GM12878 (cell line): ENCODE measurements around the gene PPP1R26. TPM values are rescaled to one million over a fixed set of nuclear protein-coding genes. Genes with fewer than 3 reads are reported as not detected.

Source experiments
- ATAC-seq: fragments of 200-7000 bp; cut with Tn5 transposase; 3 replicates; pipeline ENCODE4 v1.9.1; 2020; ENCODE audit warnings: mild to moderate bottlenecking, moderate library complexity
- BruUV-seq: library from RNA; stranded (reverse); fragments of 400-500 nt; replicated peaks from 2 replicates; lab custom pipeline; 2021; lab: Mats Ljungman, UMichigan
- CTCF ChIA-PET: fragments of 300-600 bp; sonication (Branson Sonifier 250); formaldehyde crosslinking; extraction: SDS; loops from one replicate; lab custom pipeline; 2021; ENCODE audit warnings: inconsistent platforms; lab: Yijun Ruan, JAX
- POLR2A ChIA-PET: fragments of 350-600 bp; formaldehyde crosslinking; extraction: SDS; loops from one replicate; lab custom pipeline; 2021; ENCODE audit warnings: inconsistent platforms; lab: Charles Lee
- RAD21 ChIA-PET: fragments of 300-600 bp; sonication (Branson Sonifier 250); formaldehyde crosslinking; loops from one replicate; lab custom pipeline; 2023; ENCODE audit warnings: antibody characterized with exemption; ENCODE audit not compliant: unreplicated experiment; lab: Charles Lee
- SMC1A ChIA-PET: fragments of 300-600 bp; sonication (Branson Sonifier 250); formaldehyde crosslinking; loops from one replicate; lab custom pipeline; 2023; ENCODE audit not compliant: unreplicated experiment, uncharacterized antibody; lab: Charles Lee
- DNase-seq: peaks from one replicate; pipeline ENCODE4 v3.0.0-alpha.2; 2011; ENCODE audit warnings: low read depth, low spot score
- FAIRE-seq: peaks from 3 replicates; lab custom pipeline; 2011; peaks lifted over from hg19 to GRCh38; lab: Jason Lieb, UNC
- H2AFZ ChIP-seq: 2 replicates; pipeline ENCODE4 v1.6.0; 2011; ENCODE audit warnings: low read depth, low read length, control low read depth; ENCODE audit not compliant: control insufficient read depth
- H3K27ac ChIP-seq: 2 replicates; pipeline ENCODE4 v1.5.1; 2011; ENCODE audit warnings: control low read depth; ENCODE audit not compliant: control insufficient read depth, insufficient read depth
- H3K27me3 ChIP-seq, 2 experiments: replicated peaks in 1 of 2; 2 replicates each; pipeline versions ENCODE4 v1.6.0 to v1.6.1; 2011; ENCODE audit warnings: low read length in 1 of 2; ENCODE audit not compliant: control insufficient read depth in 2 of 2, insufficient read depth in 2 of 2
- H3K36me3 ChIP-seq, 2 experiments: 2 replicates each; pipeline ENCODE4 v1.5.1; 2011; ENCODE audit warnings: low read length in 1 of 2; ENCODE audit not compliant: control insufficient read depth in 2 of 2, insufficient read depth in 2 of 2
- H3K4me1 ChIP-seq: 2 replicates; pipeline ENCODE4 v1.6.1; 2011; ENCODE audit warnings: mild to moderate bottlenecking, low read length, moderate library complexity, mixed read lengths; ENCODE audit not compliant: control insufficient read depth, insufficient read depth
- H3K4me2 ChIP-seq: 2 replicates; pipeline ENCODE4 v1.6.0; 2011; ENCODE audit warnings: control low read depth; ENCODE audit not compliant: control insufficient read depth, insufficient read depth
- H3K4me3 ChIP-seq: fragments of 200-600 bp; sonication (generic); 2 replicates; pipeline ENCODE4 v1.5.1; 2016
- H3K79me2 ChIP-seq: 2 replicates; pipeline ENCODE4 v1.6.0; 2011; ENCODE audit warnings: low read length; ENCODE audit not compliant: control insufficient read depth, insufficient read depth
- H3K9ac ChIP-seq: 2 replicates; pipeline ENCODE4 v1.8.0; 2011; ENCODE audit warnings: low read length, control low read depth, mixed read lengths; ENCODE audit not compliant: control insufficient read depth, insufficient read depth
- H3K9me3 ChIP-seq: replicated peaks from 3 replicates; pipeline ENCODE4 v1.5.1; 2011; ENCODE audit warnings: mild to moderate bottlenecking, low read length; ENCODE audit not compliant: control insufficient read depth, insufficient read depth
- H4K20me1 ChIP-seq: 2 replicates; pipeline ENCODE4 v1.6.0; 2011; ENCODE audit not compliant: control insufficient read depth, insufficient read depth
- CHD4 ChIP-seq: fragments of 200-600 bp; sonication (generic); IDR thresholded peaks from 2 replicates; pipeline ENCODE4 v1.6.1; 2016; ENCODE audit warnings: mild to moderate bottlenecking
- ESRRA ChIP-seq: IDR thresholded peaks from 2 replicates; pipeline ENCODE4 v1.6.1; 2012; ENCODE audit warnings: mild to moderate bottlenecking, low read length, improper control_type of control experiment
- GATAD2B ChIP-seq: fragments of 450-650 bp; conservative IDR thresholded peaks from 2 replicates; pipeline ENCODE4 v1.6.1; 2017; ENCODE audit warnings: low read depth, mild to moderate bottlenecking, moderate library complexity
- HSF1 ChIP-seq: fragments of 150-350 bp; IDR thresholded peaks from 2 replicates; pipeline ENCODE4 v1.6.1; 2014; ENCODE audit warnings: mild to moderate bottlenecking, low read depth, low read length
- IKZF1 ChIP-seq: fragments of 450-650 bp; conservative IDR thresholded peaks from 2 replicates; pipeline ENCODE4 v1.6.1; 2017; ENCODE audit warnings: antibody characterized with exemption, mild to moderate bottlenecking
- IRF3 ChIP-seq: fragments of 450-650 bp; IDR thresholded peaks from 2 replicates; pipeline ENCODE4 v1.6.1; 2014; ENCODE audit warnings: mild to moderate bottlenecking
- MEF2B ChIP-seq: fragments of 450-650 bp; IDR thresholded peaks from 2 replicates; pipeline ENCODE4 v1.6.1; 2018; ENCODE audit warnings: mild to moderate bottlenecking, moderate library complexity; ENCODE audit not compliant: partially characterized antibody, poor library complexity, severe bottlenecking
- MYB ChIP-seq: fragments of 150-350 bp; IDR thresholded peaks from 2 replicates; pipeline ENCODE4 v1.6.1; 2014; ENCODE audit warnings: mild to moderate bottlenecking, low read depth, low read length, borderline replicate concordance
- POLR2AphosphoS2 ChIP-seq: IDR thresholded peaks from 2 replicates; pipeline ENCODE4 v1.6.1; 2011; ENCODE audit warnings: low read depth, mild to moderate bottlenecking, low read length, improper control_type of control experiment, moderate library complexity
- POLR2AphosphoS5 ChIP-seq: IDR thresholded peaks from 2 replicates; pipeline ENCODE4 v1.6.1; 2011; ENCODE audit warnings: mild to moderate bottlenecking, low read length, inconsistent platforms
- STAT3 ChIP-seq: IDR thresholded peaks from 2 replicates; pipeline ENCODE4 v1.6.1; 2011; ENCODE audit warnings: low read depth, low read length, improper control_type of control experiment
- YY1 ChIP-seq: IDR thresholded peaks from 2 replicates; pipeline ENCODE4 v1.6.1; 2011; ENCODE audit warnings: low read depth, mild to moderate bottlenecking, low read length
- ZNF24 ChIP-seq: fragments of 450-650 bp; IDR thresholded peaks from 2 replicates; pipeline ENCODE4 v1.6.1; 2017; ENCODE audit warnings: antibody characterized with exemption, mild to moderate bottlenecking
- WGBS: methylation state at CpG from one replicate; pipeline ENCODE4 v1.1.6; 2016; ENCODE audit warnings: low lambda C conversion rate; ENCODE audit not compliant: insufficient replicate concordance, insufficient coverage; ENCODE audit errors: missing lambda C conversion rate; 5-methylcytosine and 5-hydroxymethylcytosine counted together
- in situ Hi-C: fragments of 300-500 bp; cut with MboI; formaldehyde crosslinking; loops from 9 replicates; pipeline ENCODE4 v1.14.3; 2018; ENCODE audit warnings: mixed read lengths
- intact Hi-C: fragments of 100-400 bp; cut with micrococcal nuclease; formaldehyde crosslinking; loops from one replicate; pipeline ENCODE4 v1.14.2; 2022; ENCODE audit not compliant: unreplicated experiment
- polyA plus RNA-seq, 11 experiments: library from polyadenylated mRNA; depleted of rRNA in 4 of 11; unstranded in 6 of 11; stranded (reverse) in 5 of 11; fragments of >200 nt; fragmentation: Nextera tagmentation in 4 of 11; fragmentation: Illumina TruSeq in 1 of 11; extraction: Ambion mirVana in 4 of 11; extraction: Trizol in 1 of 11; gene quantifications; 1 replicate in 1 of 11; 2 replicates in 10 of 11; pipeline versions ENCODE4 v1.2.1 to v1.2.3, GENCODE V29; 2011 to 2016; ENCODE audit warnings: inconsistent platforms in 2 of 11, missing spikeins in 2 of 11, low read depth in 1 of 11
- total RNA-seq, 4 experiments: library from RNA; depleted of rRNA in 3 of 4; stranded (reverse); fragments of >200 nt in 3 of 4; fragmentation: Illumina TruSeq in 1 of 4; extraction: Trizol in 1 of 4; gene quantifications; 2 replicates each; pipeline versions ENCODE4 v1.2.1 to v1.2.3, GENCODE V29; 2013 to 2021
- TF ChIP-seq, protein P1 (sequence below): fragments of 450-650 bp; IDR thresholded peaks from 2 replicates; pipeline ENCODE4 v1.6.1; 2016; ENCODE audit warnings: mild to moderate bottlenecking

PPP1R26 gene
- total and polyA plus RNA-seq, 10 of the 15 experiments (the other 5 are each of a cell fraction or from before 2014, with no cell fraction given), result 0.02 to 1.9 (median 0.18) TPM

- TF ChIP-seq MEF2B, result peak; percentile 29
- TF ChIP-seq ZNF24, result no peak
- no peak for TF ChIP-seq YY1
- TF ChIP-seq GATAD2B, result peak; percentile 59; the same call in 1 of the 2 replicates
- TF ChIP-seq POLR2AphosphoS5, result no peak
- TF ChIP-seq CHD4, result no peak
- TF ChIP-seq POLR2AphosphoS2, result no peak
- peak; percentile 52 for TF ChIP-seq IKZF1
Observed at GRCh38 chr9:135480071-135480939, 723 bp downstream of the PPP1R26 start (continued).

DNA sequence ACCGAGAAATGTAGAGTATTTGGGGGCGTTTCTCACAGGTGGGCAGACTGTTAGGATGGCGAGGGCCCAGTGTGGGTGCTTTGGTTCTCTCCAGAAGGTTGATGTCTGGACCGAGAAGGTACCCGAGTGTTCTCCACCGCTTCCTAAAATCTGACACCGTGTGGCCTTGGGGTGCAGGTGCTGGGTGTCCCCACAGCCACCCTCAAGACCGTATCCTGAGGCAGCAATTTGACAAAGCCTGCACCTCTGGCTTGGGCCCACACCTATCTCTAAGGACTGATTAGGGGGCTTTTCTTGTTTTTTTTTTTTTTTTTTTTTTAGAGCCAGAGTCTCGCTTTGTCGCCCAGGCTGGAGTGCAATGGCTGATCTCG, 1.3 kb downstream of the PPP1R26 start:
- FAIRE-seq (no peak), DNase-seq (no peak), ATAC-seq (peak; percentile 54)
- no peaks in the 10 kb centered on the region for H3K9me3 ChIP-seq
- H4K20me1 ChIP-seq, result no peaks in the 10 kb centered on the region
- H3K27me3 ChIP-seq, result peaks cover 0 to 8% of the 10 kb centered on the region in 2 experiments; a peak in 1 of 4 replicates
- H3K79me2 ChIP-seq, result no peaks in the 10 kb centered on the region
- no TSS peak for BruUV-seq
- CTCF ChIA-PET, result interaction anchor here (1.2 kb wide), 1 partner anchor 24 kb away, joined by 3 read pairs; no protein-coding TSS in a partner anchor
- POLR2A ChIA-PET, result no interaction called here
- H3K27ac ChIP-seq, result no peak overlapping the region
- WGBS, result 19% methylated on average over 9 of the region's 11 CpGs
- peak overlapping the region; percentile 63; the same call in 1 of the 2 replicates for H2AFZ ChIP-seq
- peak overlapping the region; percentile 82 for H3K4me2 ChIP-seq
- in situ Hi-C loops (no loop called here), intact Hi-C loops (no loop called here)
- no peaks in the 10 kb centered on the region for H3K4me1 ChIP-seq
- H3K36me3 ChIP-seq, result no peaks in the 10 kb centered on the region; a peak in 1 of 4 replicates
- peak overlapping the region; percentile 63; the same call in 1 of the 2 replicates for H3K4me3 ChIP-seq
- H3K9ac ChIP-seq, result no peak overlapping the region
- SMC1A ChIA-PET, result no interaction called here
- RAD21 ChIA-PET, result no interaction called here
- TF ChIP-seq HSF1, result no peak
- no peak for TF ChIP-seq ZNF24
- no peak for TF ChIP-seq MYB
- no peak for TF ChIP-seq IRF3
- TF ChIP-seq ESRRA, result no peak
- TF ChIP-seq, protein P1, sequence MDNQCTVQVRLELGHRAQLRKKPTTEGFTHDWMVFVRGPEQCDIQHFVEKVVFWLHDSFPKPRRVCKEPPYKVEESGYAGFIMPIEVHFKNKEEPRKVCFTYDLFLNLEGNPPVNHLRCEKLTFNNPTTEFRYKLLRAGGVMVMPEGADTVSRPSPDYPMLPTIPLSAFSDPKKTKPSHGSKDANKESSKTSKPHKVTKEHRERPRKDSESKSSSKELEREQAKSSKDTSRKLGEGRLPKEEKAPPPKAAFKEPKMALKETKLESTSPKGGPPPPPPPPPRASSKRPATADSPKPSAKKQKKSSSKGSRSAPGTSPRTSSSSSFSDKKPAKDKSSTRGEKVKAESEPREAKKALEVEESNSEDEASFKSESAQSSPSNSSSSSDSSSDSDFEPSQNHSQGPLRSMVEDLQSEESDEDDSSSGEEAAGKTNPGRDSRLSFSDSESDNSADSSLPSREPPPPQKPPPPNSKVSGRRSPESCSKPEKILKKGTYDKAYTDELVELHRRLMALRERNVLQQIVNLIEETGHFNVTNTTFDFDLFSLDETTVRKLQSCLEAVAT, result no peak
- TF ChIP-seq STAT3, result no peak
